Measurements from ENCODE around the gene LIMS1. TPM values are rescaled to one million over a fixed set of nuclear protein-coding genes. Genes with fewer than 3 reads are reported as not detected.

Gene LIMS1
- total and polyA plus RNA-seq, 2 of the 13 experiments (the other 11 are each of a cell fraction or from before 2014, with no cell fraction given): 38.3 to 49.6 TPM

DNA sequence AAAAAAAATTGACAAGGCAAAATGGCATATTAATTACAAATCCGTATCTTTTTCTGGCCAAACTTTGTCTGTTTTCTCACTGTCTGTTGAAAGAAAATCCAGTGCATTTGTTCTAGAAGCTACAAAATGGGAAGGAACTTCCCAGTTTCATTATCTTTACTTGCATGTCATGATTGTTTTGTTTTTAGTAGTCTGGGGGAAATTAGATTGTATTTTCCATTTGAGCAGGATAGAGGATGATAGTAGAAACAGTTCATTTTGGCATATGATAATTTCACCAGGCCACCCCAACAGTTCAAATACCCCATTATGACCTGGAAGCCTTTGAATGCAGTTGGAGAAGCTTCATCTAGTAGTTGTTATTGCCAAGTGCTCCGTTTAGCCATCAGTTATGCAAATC is 107.5 kb downstream of the LIMS1 start:
- peaks cover 0 to 4% of the 10 kb centered on the region in 2 experiments; a peak in 1 of 5 replicates for H3K36me3 ChIP-seq (replicated peaks in 1 of 2; ENCODE audit: control insufficient read depth in 1 of 2, insufficient read depth in 2 of 2, low read length in 2 of 2)
- no TSS peak for BruUV-seq (replicated peaks)
- H3K27me3 ChIP-seq (ENCODE audit: control insufficient read depth in 1 of 2, insufficient read depth in 2 of 2, low read length in 2 of 2): no peaks in the 10 kb centered on the region
- no peak for ATAC-seq
- H3K9ac ChIP-seq (ENCODE audit: insufficient read depth, low read depth, low read length): no peak overlapping the region
- in situ Hi-C loops (cut with HindIII; ENCODE audit: extremely low pct_ligation_motif_present, low pct_unique_long_range_greater_than_20kb) (no loop called here), intact Hi-C loops (cut with micrococcal nuclease; ENCODE audit: unreplicated experiment) (no loop called here)
- H3K4me2 ChIP-seq (ENCODE audit: low read depth, low read length): no peak overlapping the region
- ChIA-PET POLR2A (no interaction called here), CTCF (ENCODE audit: low intra/inter-chr PET ratio, low total read pairs) (no interaction called here)
- WGBS (ENCODE audit: low lambda C conversion rate): 92% methylated on average over 2 of the region's 2 CpGs
- DNase-seq (ENCODE audit: low spot score): no peak
- no peak for TF ChIP-seq ZNF788 (CRISPR knock-in tag; IDR thresholded peaks at IDR 0.05; ENCODE audit: borderline replicate concordance)
- TF ChIP-seq, protein P1, sequence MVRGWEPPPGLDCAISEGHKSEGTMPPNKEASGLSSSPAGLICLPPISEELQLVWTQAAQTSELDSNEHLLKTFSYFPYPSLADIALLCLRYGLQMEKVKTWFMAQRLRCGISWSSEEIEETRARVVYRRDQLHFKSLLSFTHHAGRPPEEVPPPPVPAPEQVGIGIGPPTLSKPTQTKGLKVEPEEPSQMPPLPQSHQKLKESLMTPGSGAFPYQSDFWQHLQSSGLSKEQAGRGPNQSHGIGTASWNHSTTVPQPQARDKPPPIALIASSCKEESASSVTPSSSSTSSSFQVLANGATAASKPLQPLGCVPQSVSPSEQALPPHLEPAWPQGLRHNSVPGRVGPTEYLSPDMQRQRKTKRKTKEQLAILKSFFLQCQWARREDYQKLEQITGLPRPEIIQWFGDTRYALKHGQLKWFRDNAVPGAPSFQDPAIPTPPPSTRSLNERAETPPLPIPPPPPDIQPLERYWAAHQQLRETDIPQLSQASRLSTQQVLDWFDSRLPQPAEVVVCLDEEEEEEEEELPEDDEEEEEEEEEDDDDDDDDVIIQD (CRISPR knock-in tag; IDR thresholded peaks at IDR 0.05; ENCODE audit: low read depth): no peak
- no peak for TF ChIP-seq ZNF776 (CRISPR knock-in tag; IDR thresholded peaks at IDR 0.05)
- H3K9me3 ChIP-seq (ENCODE audit: low read length): no peaks in the 10 kb centered on the region
- H3K4me1 ChIP-seq (ENCODE audit: insufficient read depth, low read length): peaks cover 12% of the 10 kb centered on the region
- H3K4me3 ChIP-seq (replicated peaks in 1 of 3; ENCODE audit: insufficient read depth in 1 of 3, low read depth in 2 of 3, low read length in 3 of 3): no peak overlapping the region
- H3K27ac ChIP-seq (ENCODE audit: extremely low read length, insufficient read depth, low read length): no peak overlapping the region
- peaks cover 20% of the 10 kb centered on the region for H3K79me2 ChIP-seq (ENCODE audit: insufficient read depth, low read length)
- peaks cover 2% of the 10 kb centered on the region for H4K20me1 ChIP-seq (ENCODE audit: insufficient read depth, low read length)
- H2AFZ ChIP-seq (ENCODE audit: low read length): no peak overlapping the region
- FAIRE-seq: no peak

DNA sequence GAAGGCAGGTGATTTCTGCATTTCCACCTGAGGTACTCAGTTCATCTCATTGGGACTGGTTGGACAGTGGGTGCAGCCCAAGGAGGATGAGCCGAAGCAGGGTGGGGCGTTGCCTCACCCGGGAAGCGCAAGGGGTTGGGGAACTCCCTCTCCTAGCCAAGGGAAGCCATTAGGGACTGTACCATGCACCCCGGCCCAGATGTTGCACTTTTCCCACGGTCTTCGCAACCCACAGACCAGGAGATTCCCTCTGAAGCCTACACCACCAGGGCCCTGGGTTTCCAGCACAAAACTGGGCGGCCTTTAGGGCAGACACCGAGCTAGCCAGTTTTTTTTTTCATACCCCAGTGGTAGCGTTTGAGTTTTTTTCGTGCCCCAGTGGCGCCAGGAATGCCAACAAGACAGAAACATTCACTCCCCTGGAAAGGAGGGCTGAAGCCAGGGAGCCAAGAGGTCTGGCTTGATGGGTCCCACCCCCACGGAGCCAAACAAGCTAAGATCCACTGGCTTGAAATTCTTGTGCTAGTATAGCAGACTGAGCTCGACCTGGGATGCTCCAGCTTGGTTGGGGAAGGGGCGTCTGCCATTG is 109.1 kb downstream of the LIMS1 start:
- H2AFZ ChIP-seq (ENCODE audit: low read length): no peak overlapping the region
- DNase-seq (ENCODE audit: low spot score) (no peak), ATAC-seq (no peak), FAIRE-seq (no peak)
- peaks cover 0 to 4% of the 10 kb centered on the region in 2 experiments; a peak in 1 of 5 replicates for H3K36me3 ChIP-seq (replicated peaks in 1 of 2; ENCODE audit: control insufficient read depth in 1 of 2, insufficient read depth in 2 of 2, low read length in 2 of 2)
- H3K4me2 ChIP-seq (ENCODE audit: low read depth, low read length): no peak overlapping the region
- peaks cover 11% of the 10 kb centered on the region for H3K79me2 ChIP-seq (ENCODE audit: insufficient read depth, low read length)
- ChIA-PET CTCF (ENCODE audit: low intra/inter-chr PET ratio, low total read pairs) (no interaction called here), POLR2A (no interaction called here)
- no peaks in the 10 kb centered on the region for H4K20me1 ChIP-seq (ENCODE audit: insufficient read depth, low read length)
- BruUV-seq (replicated peaks): no TSS peak
- no peaks in the 10 kb centered on the region for H3K27me3 ChIP-seq (ENCODE audit: control insufficient read depth in 1 of 2, insufficient read depth in 2 of 2, low read length in 2 of 2)
- WGBS (ENCODE audit: low lambda C conversion rate): 98% methylated on average over 15 of the region's 15 CpGs
- intact Hi-C loops (cut with micrococcal nuclease; ENCODE audit: unreplicated experiment) (no loop called here), in situ Hi-C loops (cut with HindIII; ENCODE audit: extremely low pct_ligation_motif_present, low pct_unique_long_range_greater_than_20kb) (no loop called here)
- H3K9ac ChIP-seq (ENCODE audit: insufficient read depth, low read depth, low read length): no peak overlapping the region
- no peak overlapping the region for H3K27ac ChIP-seq (ENCODE audit: extremely low read length, insufficient read depth, low read length)
- H3K4me3 ChIP-seq (replicated peaks in 1 of 3; ENCODE audit: insufficient read depth in 1 of 3, low read depth in 2 of 3, low read length in 3 of 3): no peak overlapping the region
- H3K9me3 ChIP-seq (ENCODE audit: low read length): no peaks in the 10 kb centered on the region
- H3K4me1 ChIP-seq (ENCODE audit: insufficient read depth, low read length): no peaks in the 10 kb centered on the region
- TF ChIP-seq ZNF747 (CRISPR knock-in tag; IDR thresholded peaks at IDR 0.05; ENCODE audit: borderline replicate concordance) (no peak), SP1 (IDR thresholded peaks at IDR 0.05) (no peak), SP1 (CRISPR knock-in tag; IDR thresholded peaks at IDR 0.05) (no peak), SMC3 (IDR thresholded peaks at IDR 0.05; ENCODE audit: low read length) (no peak), MTA3 (CRISPR knock-in tag; IDR thresholded peaks at IDR 0.05) (no peak), IRX3 (CRISPR knock-in tag; IDR thresholded peaks at IDR 0.05; ENCODE audit: borderline replicate concordance, low read depth) (no peak), ZNF570 (CRISPR knock-in tag; IDR thresholded peaks at IDR 0.05; ENCODE audit: borderline replicate concordance) (no peak)
- TF ChIP-seq, protein P2, sequence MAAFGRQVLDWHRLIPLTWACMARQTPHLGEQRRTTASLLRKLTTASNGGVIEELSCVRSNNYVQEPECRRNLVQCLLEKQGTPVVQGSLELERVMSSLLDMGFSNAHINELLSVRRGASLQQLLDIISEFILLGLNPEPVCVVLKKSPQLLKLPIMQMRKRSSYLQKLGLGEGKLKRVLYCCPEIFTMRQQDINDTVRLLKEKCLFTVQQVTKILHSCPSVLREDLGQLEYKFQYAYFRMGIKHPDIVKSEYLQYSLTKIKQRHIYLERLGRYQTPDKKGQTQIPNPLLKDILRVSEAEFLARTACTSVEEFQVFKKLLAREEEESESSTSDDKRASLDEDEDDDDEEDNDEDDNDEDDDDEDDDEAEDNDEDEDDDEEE (CRISPR knock-in tag; IDR thresholded peaks at IDR 0.05): no peak
- TF ChIP-seq, protein P3, sequence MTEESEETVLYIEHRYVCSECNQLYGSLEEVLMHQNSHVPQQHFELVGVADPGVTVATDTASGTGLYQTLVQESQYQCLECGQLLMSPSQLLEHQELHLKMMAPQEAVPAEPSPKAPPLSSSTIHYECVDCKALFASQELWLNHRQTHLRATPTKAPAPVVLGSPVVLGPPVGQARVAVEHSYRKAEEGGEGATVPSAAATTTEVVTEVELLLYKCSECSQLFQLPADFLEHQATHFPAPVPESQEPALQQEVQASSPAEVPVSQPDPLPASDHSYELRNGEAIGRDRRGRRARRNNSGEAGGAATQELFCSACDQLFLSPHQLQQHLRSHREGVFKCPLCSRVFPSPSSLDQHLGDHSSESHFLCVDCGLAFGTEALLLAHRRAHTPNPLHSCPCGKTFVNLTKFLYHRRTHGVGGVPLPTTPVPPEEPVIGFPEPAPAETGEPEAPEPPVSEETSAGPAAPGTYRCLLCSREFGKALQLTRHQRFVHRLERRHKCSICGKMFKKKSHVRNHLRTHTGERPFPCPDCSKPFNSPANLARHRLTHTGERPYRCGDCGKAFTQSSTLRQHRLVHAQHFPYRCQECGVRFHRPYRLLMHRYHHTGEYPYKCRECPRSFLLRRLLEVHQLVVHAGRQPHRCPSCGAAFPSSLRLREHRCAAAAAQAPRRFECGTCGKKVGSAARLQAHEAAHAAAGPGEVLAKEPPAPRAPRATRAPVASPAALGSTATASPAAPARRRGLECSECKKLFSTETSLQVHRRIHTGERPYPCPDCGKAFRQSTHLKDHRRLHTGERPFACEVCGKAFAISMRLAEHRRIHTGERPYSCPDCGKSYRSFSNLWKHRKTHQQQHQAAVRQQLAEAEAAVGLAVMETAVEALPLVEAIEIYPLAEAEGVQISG (CRISPR knock-in tag; IDR thresholded peaks at IDR 0.05): no peak
